HepG2 (cell line): Measurements from ENCODE around the gene DPYD. TPM values are rescaled to one million over a fixed set of nuclear protein-coding genes. Genes with fewer than 3 reads are reported as not detected.
A peak's percentile ranks its signal among the peaks of the same experiment; 100 is the strongest.

Experiments used
- ARID3A ChIP-seq: IDR thresholded peaks from 2 replicates; pipeline ENCODE4 v1.6.1; 2012; ENCODE audit warnings: low read depth, low read length, improper control_type of control experiment
- HNF1A ChIP-seq, 2 experiments: sonication (generic) in 1 of 2; formaldehyde crosslinking in 1 of 2; IDR thresholded peaks; 2 replicates each; pipeline versions ENCODE4 v1.4.0 to v1.6.1; 2016 to 2020; ENCODE audit warnings: borderline replicate concordance in 1 of 2, low read depth in 1 of 2, mild to moderate bottlenecking in 1 of 2, missing genetic modification reagents in 1 of 2
- polyA plus RNA-seq, 8 experiments: library from polyadenylated mRNA; depleted of rRNA in 3 of 8; stranded (reverse) in 7 of 8; unstranded in 1 of 8; fragments of >200 nt; fragmentation: Illumina TruSeq in 4 of 8; extraction: Trizol in 4 of 8; gene quantifications; 2 replicates each; pipeline versions ENCODE4 v1.2.1 to v1.2.3, GENCODE V29; 2011 to 2016; ENCODE audit warnings: low read depth in 4 of 8, missing spikeins in 1 of 8, mixed read lengths in 1 of 8; ENCODE audit not compliant: insufficient read depth in 1 of 8
- total RNA-seq, 5 experiments: library from RNA; depleted of rRNA; stranded (reverse); fragments of >200 nt; fragmentation: Illumina TruSeq; extraction: Trizol; gene quantifications; 2 replicates each; pipeline ENCODE4 v1.2.3, GENCODE V29; 2016; ENCODE audit warnings: low read depth in 1 of 5

Gene DPYD
- total and polyA plus RNA-seq, 2 of the 13 experiments (the other 11 are each of a cell fraction or from before 2014, with no cell fraction given): 1.3 to 3.4 TPM

- 0 out of 2 replicates have a peak, but pooled peaks have one; percentile 23 for TF ChIP-seq HNF1A (IDR thresholded peaks at IDR 0.05; ENCODE audit: low read depth)
- TF ChIP-seq HNF1A (CRISPR knock-in tag; IDR thresholded peaks at IDR 0.05; ENCODE audit: borderline replicate concordance): no peak
- TF ChIP-seq ARID3A: no peak
These were observed 9.3 kb upstream of the DPYD start (continued) for GRCh38 chr1:97929874-97930851.
